HepG2 (cell line): Measurements from ENCODE around the gene ZNF554. TPM values are rescaled to one million over a fixed set of nuclear protein-coding genes. Genes with fewer than 3 reads are reported as not detected.
A peak's percentile ranks its signal among the peaks of the same experiment; 100 is the strongest.

Source experiments
- FOXA1 ChIP-seq, 2 experiments: fragments of 450-650 bp in 1 of 2; sonication (generic) in 1 of 2; formaldehyde crosslinking in 1 of 2; IDR thresholded peaks; 2 replicates each; pipeline versions ENCODE4 v1.4.0 to v1.6.1; 2016 to 2020; ENCODE audit warnings: missing genetic modification reagents in 1 of 2
- FOXP1 ChIP-seq, 2 experiments: fragments of 450-650 bp in 1 of 2; IDR thresholded peaks; 2 replicates each; pipeline ENCODE4 v1.6.1; 2017 to 2018; ENCODE audit warnings: antibody characterized with exemption in 1 of 2
- HNRNPUL1 ChIP-seq: fragments of 200-400 bp; formaldehyde crosslinking; IDR thresholded peaks from 2 replicates; pipeline ENCODE4 v1.6.1; 2017; ENCODE audit warnings: low read depth, mild to moderate bottlenecking, low read length, moderate library complexity
- NR2F2 ChIP-seq: IDR thresholded peaks from 2 replicates; pipeline ENCODE4 v1.6.1; 2012; ENCODE audit warnings: low read depth, inconsistent platforms, borderline replicate concordance
- SMYD3 ChIP-seq: sonication (generic); formaldehyde crosslinking; IDR thresholded peaks from 2 replicates; pipeline ENCODE4 v1.8.1; 2023; ENCODE audit warnings: mild to moderate bottlenecking, missing genetic modification reagents
- TAF15 ChIP-seq: fragments of 200-400 bp; formaldehyde crosslinking; IDR thresholded peaks from one replicate; pipeline ENCODE4 v1.6.1; 2018; ENCODE audit warnings: mild to moderate bottlenecking, low read depth, low read length; ENCODE audit not compliant: poor library complexity, severe bottlenecking
- TMF1 ChIP-seq: sonication (generic); formaldehyde crosslinking; IDR thresholded peaks from 2 replicates; pipeline ENCODE4 v1.8.1; 2022; ENCODE audit warnings: low read depth, missing genetic modification reagents
- U2AF2 ChIP-seq: fragments of 200-400 bp; formaldehyde crosslinking; IDR thresholded peaks from 2 replicates; pipeline ENCODE4 v1.6.1; 2017; ENCODE audit warnings: low read depth, mild to moderate bottlenecking, low read length
- ZBTB20 ChIP-seq: sonication (generic); formaldehyde crosslinking; IDR thresholded peaks from 2 replicates; pipeline ENCODE4 v1.8.1; 2023; ENCODE audit warnings: missing genetic modification reagents, low read depth, mild to moderate bottlenecking, borderline replicate concordance
- ZNF121 ChIP-seq: sonication (generic); formaldehyde crosslinking; IDR thresholded peaks from 2 replicates; pipeline ENCODE4 v1.5.0; 2020; ENCODE audit warnings: mild to moderate bottlenecking, missing genetic modification reagents
- ZNF724P ChIP-seq: sonication (generic); formaldehyde crosslinking; IDR thresholded peaks from 2 replicates; pipeline ENCODE4 v1.8.0; 2022; ENCODE audit warnings: missing genetic modification reagents, borderline replicate concordance
- ZSCAN9 ChIP-seq: IDR thresholded peaks from 2 replicates; pipeline ENCODE4 v1.6.1; 2016; ENCODE audit warnings: borderline replicate concordance
- polyA plus RNA-seq, 8 experiments: library from polyadenylated mRNA; depleted of rRNA in 3 of 8; stranded (reverse) in 7 of 8; unstranded in 1 of 8; fragments of >200 nt; fragmentation: Illumina TruSeq in 4 of 8; extraction: Trizol in 4 of 8; gene quantifications; 2 replicates each; pipeline versions ENCODE4 v1.2.1 to v1.2.3, GENCODE V29; 2011 to 2016; ENCODE audit warnings: low read depth in 4 of 8, missing spikeins in 1 of 8, mixed read lengths in 1 of 8; ENCODE audit not compliant: insufficient read depth in 1 of 8
- total RNA-seq, 5 experiments: library from RNA; depleted of rRNA; stranded (reverse); fragments of >200 nt; fragmentation: Illumina TruSeq; extraction: Trizol; gene quantifications; 2 replicates each; pipeline ENCODE4 v1.2.3, GENCODE V29; 2016; ENCODE audit warnings: low read depth in 1 of 5
- TF ChIP-seq, protein P1 (sequence below): sonication (generic); formaldehyde crosslinking; IDR thresholded peaks from 2 replicates; pipeline ENCODE4 v1.5.1; 2020; ENCODE audit warnings: missing genetic modification reagents, mild to moderate bottlenecking, borderline replicate concordance
- TF ChIP-seq, protein P2 (sequence below): sonication (generic); formaldehyde crosslinking; IDR thresholded peaks from 2 replicates; pipeline ENCODE4 v1.4.0; 2020; ENCODE audit warnings: missing genetic modification reagents, mild to moderate bottlenecking, borderline replicate concordance
- TF ChIP-seq, protein P3 (sequence below): sonication (generic); formaldehyde crosslinking; IDR thresholded peaks from 2 replicates; pipeline ENCODE4 v1.4.0; 2020; ENCODE audit warnings: mild to moderate bottlenecking, missing genetic modification reagents
- TF ChIP-seq, protein P4 (sequence below): sonication (generic); formaldehyde crosslinking; IDR thresholded peaks from 2 replicates; pipeline ENCODE4 v1.5.0; 2020; ENCODE audit warnings: mild to moderate bottlenecking, low read depth, missing genetic modification reagents, borderline replicate concordance
- TF ChIP-seq, protein P5 (sequence below): sonication (generic); formaldehyde crosslinking; IDR thresholded peaks from 2 replicates; pipeline ENCODE4 v1.8.0; 2022; ENCODE audit warnings: mild to moderate bottlenecking, missing genetic modification reagents, borderline replicate concordance
- TF ChIP-seq, protein P6 (sequence below): IDR thresholded peaks from 2 replicates; pipeline ENCODE4 v1.6.1; 2016; ENCODE audit warnings: missing compliant biosample characterization, missing genetic modification reagents, borderline replicate concordance

ZNF554 gene
- total and polyA plus RNA-seq, 2 of the 13 experiments (the other 11 are each of a cell fraction or from before 2014, with no cell fraction given), result 2.2 to 2.7 TPM

DNA sequence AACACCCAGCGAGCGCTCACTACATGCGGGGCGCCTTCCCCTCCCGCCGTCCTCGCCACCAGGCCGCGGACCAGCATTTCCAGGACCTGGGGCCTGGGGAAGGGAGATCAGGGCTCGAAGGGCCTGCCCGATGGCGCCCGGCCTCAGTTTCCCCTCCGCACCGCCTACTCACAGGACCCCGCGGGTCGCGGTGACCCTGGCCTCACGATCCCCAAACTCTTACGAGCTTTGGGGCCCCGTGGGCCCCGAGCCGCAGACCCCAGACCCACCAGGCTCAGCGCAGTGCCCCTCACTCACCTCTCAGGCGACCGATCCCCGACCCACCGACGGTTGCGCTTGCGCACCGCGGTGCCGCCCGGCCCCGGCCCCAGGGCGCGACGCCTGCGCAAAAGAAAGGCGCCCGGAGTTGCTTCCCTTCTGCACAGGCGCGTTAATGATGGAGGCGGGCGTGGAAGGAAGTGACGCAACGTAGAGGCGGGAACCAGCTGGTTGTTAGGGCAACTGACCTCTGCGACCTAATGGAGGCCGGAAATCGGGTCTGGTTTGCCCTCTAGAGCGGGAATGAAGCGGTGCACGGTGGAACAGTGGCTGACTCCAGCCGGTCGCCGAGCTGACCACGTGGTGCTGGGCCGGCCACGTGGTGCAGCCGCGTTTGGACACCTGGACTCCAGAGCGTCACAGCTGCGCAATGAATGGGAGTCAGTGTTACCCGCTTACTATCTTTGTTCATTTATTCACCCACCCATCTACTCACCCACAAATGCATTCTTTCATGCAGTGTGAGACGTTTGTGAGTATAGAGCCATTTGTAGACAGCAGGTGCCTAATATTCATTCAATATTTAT, 36.5 kb upstream of the ZNF554 start, which contains the start of gene SGTA (continued):
- TF ChIP-seq, protein P1, sequence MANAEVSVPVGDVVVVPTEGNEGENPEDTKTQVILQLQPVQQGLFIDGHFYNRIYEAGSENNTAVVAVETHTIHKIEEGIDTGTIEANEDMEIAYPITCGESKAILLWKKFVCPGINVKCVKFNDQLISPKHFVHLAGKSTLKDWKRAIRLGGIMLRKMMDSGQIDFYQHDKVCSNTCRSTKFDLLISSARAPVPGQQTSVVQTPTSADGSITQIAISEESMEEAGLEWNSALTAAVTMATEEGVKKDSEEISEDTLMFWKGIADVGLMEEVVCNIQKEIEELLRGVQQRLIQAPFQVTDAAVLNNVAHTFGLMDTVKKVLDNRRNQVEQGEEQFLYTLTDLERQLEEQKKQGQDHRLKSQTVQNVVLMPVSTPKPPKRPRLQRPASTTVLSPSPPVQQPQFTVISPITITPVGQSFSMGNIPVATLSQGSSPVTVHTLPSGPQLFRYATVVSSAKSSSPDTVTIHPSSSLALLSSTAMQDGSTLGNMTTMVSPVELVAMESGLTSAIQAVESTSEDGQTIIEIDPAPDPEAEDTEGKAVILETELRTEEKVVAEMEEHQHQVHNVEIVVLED, result peak; percentile 75; the same call in 1 of the 2 replicates
- TF ChIP-seq TAF15 (no peak), SMYD3 (CRISPR knock-in tag) (peak; percentile 86; the same call in 1 of the 2 replicates), HNRNPUL1 (no peak), ZNF121 (CRISPR knock-in tag) (peak; percentile 59; the same call in 1 of the 2 replicates), TMF1 (CRISPR knock-in tag) (peak; percentile 97), U2AF2 (peak; percentile 94), ZSCAN9 (CRISPR knock-in tag) (peak; percentile 91; the same call in 1 of the 2 replicates), FOXA1 (IDR thresholded peaks at IDR 0.05) (no peak), FOXA1 (CRISPR knock-in tag; IDR thresholded peaks at IDR 0.05) (peak; percentile 19; the same call in 1 of the 2 replicates), ZBTB20 (peak; percentile 96; the same call in 1 of the 2 replicates), ZNF724P (CRISPR knock-in tag) (peak; percentile 93; the same call in 1 of the 2 replicates), NR2F2 (peak; percentile 78; the same call in 1 of the 2 replicates), FOXP1 (IDR thresholded peaks at IDR 0.05) (no peak), FOXP1 (CRISPR knock-in tag; IDR thresholded peaks at IDR 0.05) (no peak)
- TF ChIP-seq, protein P2, sequence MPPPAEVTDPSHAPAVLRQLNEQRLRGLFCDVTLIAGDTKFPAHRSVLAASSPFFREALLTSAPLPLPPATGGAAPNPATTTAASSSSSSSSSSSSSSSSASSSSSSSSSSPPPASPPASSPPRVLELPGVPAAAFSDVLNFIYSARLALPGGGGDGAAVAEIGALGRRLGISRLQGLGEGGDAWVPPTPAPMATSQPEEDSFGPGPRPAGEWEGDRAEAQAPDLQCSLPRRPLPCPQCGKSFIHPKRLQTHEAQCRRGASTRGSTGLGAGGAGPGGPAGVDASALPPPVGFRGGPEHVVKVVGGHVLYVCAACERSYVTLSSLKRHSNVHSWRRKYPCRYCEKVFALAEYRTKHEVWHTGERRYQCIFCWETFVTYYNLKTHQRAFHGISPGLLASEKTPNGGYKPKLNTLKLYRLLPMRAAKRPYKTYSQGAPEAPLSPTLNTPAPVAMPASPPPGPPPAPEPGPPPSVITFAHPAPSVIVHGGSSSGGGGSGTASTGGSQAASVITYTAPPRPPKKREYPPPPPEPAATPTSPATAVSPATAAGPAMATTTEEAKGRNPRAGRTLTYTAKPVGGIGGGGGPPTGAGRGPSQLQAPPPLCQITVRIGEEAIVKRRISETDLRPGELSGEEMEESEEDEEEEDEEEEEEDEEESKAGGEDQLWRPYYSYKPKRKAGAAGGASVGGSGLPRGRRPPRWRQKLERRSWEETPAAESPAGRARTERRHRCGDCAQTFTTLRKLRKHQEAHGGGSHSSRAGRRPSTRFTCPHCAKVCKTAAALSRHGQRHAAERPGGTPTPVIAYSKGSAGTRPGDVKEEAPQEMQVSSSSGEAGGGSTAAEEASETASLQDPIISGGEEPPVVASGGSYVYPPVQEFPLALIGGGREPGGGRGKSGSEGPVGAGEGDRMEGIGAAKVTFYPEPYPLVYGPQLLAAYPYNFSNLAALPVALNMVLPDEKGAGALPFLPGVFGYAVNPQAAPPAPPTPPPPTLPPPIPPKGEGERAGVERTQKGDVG (CRISPR knock-in tag), result peak; percentile 67; the same call in 1 of the 2 replicates
- TF ChIP-seq, protein P3, sequence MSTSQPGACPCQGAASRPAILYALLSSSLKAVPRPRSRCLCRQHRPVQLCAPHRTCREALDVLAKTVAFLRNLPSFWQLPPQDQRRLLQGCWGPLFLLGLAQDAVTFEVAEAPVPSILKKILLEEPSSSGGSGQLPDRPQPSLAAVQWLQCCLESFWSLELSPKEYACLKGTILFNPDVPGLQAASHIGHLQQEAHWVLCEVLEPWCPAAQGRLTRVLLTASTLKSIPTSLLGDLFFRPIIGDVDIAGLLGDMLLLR (CRISPR knock-in tag), result peak; percentile 98
- TF ChIP-seq, protein P4, sequence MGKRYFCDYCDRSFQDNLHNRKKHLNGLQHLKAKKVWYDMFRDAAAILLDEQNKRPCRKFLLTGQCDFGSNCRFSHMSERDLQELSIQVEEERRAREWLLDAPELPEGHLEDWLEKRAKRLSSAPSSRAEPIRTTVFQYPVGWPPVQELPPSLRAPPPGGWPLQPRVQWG, result no peak
- TF ChIP-seq, protein P5, sequence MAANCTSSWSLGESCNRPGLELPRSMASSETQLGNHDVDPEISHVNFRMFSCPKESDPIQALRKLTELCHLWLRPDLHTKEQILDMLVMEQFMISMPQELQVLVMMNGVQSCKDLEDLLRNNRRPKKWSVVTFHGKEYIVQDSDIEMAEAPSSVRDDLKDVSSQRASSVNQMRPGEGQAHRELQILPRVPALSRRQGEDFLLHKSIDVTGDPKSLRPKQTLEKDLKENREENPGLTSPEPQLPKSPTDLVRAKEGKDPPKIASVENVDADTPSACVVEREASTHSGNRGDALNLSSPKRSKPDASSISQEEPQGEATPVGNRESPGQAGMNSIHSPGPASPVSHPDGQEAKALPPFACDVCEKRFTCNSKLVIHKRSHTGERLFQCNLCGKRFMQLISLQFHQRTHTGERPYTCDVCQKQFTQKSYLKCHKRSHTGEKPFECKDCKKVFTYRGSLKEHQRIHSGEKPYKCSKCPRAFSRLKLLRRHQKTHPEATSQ (CRISPR knock-in tag), result peak; percentile 97
- TF ChIP-seq, protein P6, sequence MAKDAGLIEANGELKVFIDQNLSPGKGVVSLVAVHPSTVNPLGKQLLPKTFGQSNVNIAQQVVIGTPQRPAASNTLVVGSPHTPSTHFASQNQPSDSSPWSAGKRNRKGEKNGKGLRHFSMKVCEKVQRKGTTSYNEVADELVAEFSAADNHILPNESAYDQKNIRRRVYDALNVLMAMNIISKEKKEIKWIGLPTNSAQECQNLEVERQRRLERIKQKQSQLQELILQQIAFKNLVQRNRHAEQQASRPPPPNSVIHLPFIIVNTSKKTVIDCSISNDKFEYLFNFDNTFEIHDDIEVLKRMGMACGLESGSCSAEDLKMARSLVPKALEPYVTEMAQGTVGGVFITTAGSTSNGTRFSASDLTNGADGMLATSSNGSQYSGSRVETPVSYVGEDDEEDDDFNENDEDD, result peak; percentile 99
